Tibial nerve (tissue), 4 donors: ENCODE results near the gene SFT2D3. TPM values are rescaled to one million over a fixed set of nuclear protein-coding genes. Genes with fewer than 3 reads are reported as not detected.
A peak's percentile ranks its signal among the peaks of the same experiment; 100 is the strongest.

ENCODE experiments used
- DNase-seq, 2 donors: peaks; one replicate each; pipeline ENCODE4 v3.0.0-alpha.2; 2019; ENCODE audit warnings: low spot score in 2 of 2
- H3K27ac ChIP-seq, 4 donors: fragments of 200-600 bp; sonication (generic) in 3 of 4; one replicate each; pipeline ENCODE4 v1.5.1; 2017 to 2019; ENCODE audit warnings: mild to moderate bottlenecking in 1 of 4
- H3K27me3 ChIP-seq, 2 donors: fragments of 200-600 bp; sonication (generic) in 1 of 2; one replicate each; pipeline versions ENCODE4 v1.5.1 to v1.6.0; 2017 to 2019
- H3K36me3 ChIP-seq, 3 donors: fragments of 200-600 bp; sonication (generic); one replicate each; pipeline ENCODE4 v1.5.1; 2018 to 2019
- H3K4me1 ChIP-seq, 4 donors: fragments of 200-600 bp; sonication (generic) in 3 of 4; one replicate each; pipeline ENCODE4 v1.5.1; 2017 to 2019
- H3K4me3 ChIP-seq, 4 donors: fragments of 200-600 bp; sonication (generic) in 3 of 4; one replicate each; pipeline ENCODE4 v1.5.1; 2017 to 2019; ENCODE audit warnings: mild to moderate bottlenecking in 1 of 4, moderate library complexity in 1 of 4
- H3K9me3 ChIP-seq, 4 donors: fragments of 200-600 bp; sonication (generic) in 3 of 4; one replicate each; pipeline ENCODE4 v1.5.1; 2017 to 2019
- EP300 ChIP-seq, 2 donors: sonication (generic); formaldehyde crosslinking; IDR thresholded peaks; one replicate each; pipeline ENCODE4 v1.6.1; 2017; ENCODE audit warnings: antibody characterized with exemption in 2 of 2, mild to moderate bottlenecking in 1 of 2
- POLR2A ChIP-seq, 2 donors: fragments of 450-650 bp; IDR thresholded peaks; one replicate each; pipeline ENCODE4 v1.6.1; 2017; ENCODE audit warnings: antibody characterized with exemption in 2 of 2, mild to moderate bottlenecking in 2 of 2, moderate library complexity in 2 of 2
- WGBS, 2 donors: methylation state at CpG; one replicate each; pipeline ENCODE4 v1.1.5; 2018; 5-methylcytosine and 5-hydroxymethylcytosine counted together
- total RNA-seq, 4 donors: library from RNA; depleted of rRNA; stranded (reverse); fragments of >200 nt; gene quantifications; one replicate each; pipeline ENCODE4 v1.1.0, GENCODE V29; 2016
- TF ChIP-seq, protein P1 (sequence below), 5 experiments: fragments of 200-600 bp in 3 of 5; fragments of 450-650 bp in 2 of 5; sonication (generic) in 3 of 5; IDR thresholded peaks; one replicate each; pipeline ENCODE4 v1.5.1; 2016 to 2019; ENCODE audit warnings: antibody characterized with exemption in 5 of 5, mild to moderate bottlenecking in 3 of 5, moderate library complexity in 2 of 5

Gene SFT2D3
- total RNA-seq, 4 donors from 2014 or later = 10.7 to 13.6 (median 12.4) TPM

DNA sequence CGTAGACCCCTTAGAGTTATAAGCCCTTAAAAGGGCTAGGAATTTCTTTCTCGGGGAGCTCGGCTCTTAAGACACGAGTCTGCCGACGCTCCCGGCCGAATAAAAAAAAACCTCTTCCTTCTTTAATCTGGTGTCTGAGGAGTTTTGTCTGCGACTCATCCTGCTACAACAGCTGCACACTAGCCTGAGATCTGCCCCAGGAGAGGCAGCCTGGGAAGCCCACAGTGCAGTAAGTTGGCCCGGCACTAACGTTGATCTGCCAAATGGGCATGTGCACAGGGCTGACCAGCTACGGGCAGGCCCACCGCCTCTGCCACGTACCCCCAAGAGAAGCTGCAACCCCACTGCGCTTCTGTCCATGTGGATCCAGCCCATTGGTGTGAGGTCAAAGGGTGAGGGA lies 17.5 kb upstream of the SFT2D3 start:
- 56 to 62% methylated on average over 15 of the region's 15 CpGs for WGBS, 2 donors
- Histone ChIP-seq H3K9me3 (peaks cover 0 to 3% (median 0%) of the 10 kb centered on the region in 4 donors), H3K4me3 (no peak overlapping the region), H3K4me1 (peaks cover 0 to 22% (median 7%) of the 10 kb centered on the region in 4 donors), H3K27ac (no peak overlapping the region), H3K36me3 (no peaks in the 10 kb centered on the region), H3K27me3 (no peaks in the 10 kb centered on the region)
- no peak for TF ChIP-seq EP300 (IDR thresholded peaks at IDR 0.05)
- no peak for DNase-seq

DNA sequence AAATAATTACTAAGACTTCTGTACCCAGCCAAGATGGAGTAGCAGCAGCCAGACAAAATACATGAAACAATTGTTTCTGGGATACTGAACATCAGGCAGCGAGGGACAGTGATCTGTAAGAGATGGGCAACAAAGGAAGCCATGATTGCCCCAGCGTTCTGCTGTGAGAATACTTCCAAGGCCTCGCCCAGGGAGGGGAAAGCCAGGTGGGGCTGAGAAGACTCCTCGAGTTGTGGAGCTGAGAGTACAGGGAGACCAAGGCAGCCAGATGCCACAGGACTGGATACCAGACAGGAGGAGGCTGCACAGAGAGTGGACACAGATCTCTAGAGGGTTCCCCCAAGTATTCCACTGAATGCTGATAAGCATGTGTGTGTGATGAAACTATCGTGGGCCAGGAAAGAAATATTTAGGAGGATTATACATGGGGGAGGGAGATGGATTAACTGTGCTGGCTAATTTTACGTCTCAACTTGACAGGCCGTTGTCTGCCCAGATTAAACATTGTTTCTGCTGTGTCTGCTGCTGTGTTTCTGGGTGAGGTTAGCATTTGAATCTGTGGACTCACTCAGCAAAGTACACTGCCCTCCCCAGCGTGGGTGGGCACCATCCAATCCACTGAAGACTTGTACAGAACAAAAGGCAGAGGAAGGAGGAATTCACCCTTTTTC lies 15.8 kb upstream of the SFT2D3 start:
- H3K9me3 ChIP-seq = peaks cover 0 to 12% (median 0%) of the 10 kb centered on the region in 4 donors
- peaks cover 0 to 22% (median 7%) of the 10 kb centered on the region in 4 donors for H3K4me1 ChIP-seq
- H3K27me3 ChIP-seq = no peaks in the 10 kb centered on the region
- H3K27ac ChIP-seq = peak overlapping the region in 1 of 4 donors; percentile 66
- TF ChIP-seq, protein P1, sequence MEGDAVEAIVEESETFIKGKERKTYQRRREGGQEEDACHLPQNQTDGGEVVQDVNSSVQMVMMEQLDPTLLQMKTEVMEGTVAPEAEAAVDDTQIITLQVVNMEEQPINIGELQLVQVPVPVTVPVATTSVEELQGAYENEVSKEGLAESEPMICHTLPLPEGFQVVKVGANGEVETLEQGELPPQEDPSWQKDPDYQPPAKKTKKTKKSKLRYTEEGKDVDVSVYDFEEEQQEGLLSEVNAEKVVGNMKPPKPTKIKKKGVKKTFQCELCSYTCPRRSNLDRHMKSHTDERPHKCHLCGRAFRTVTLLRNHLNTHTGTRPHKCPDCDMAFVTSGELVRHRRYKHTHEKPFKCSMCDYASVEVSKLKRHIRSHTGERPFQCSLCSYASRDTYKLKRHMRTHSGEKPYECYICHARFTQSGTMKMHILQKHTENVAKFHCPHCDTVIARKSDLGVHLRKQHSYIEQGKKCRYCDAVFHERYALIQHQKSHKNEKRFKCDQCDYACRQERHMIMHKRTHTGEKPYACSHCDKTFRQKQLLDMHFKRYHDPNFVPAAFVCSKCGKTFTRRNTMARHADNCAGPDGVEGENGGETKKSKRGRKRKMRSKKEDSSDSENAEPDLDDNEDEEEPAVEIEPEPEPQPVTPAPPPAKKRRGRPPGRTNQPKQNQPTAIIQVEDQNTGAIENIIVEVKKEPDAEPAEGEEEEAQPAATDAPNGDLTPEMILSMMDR (IDR thresholded peaks at IDR 0.05) = no peak
- peak in 1 of 2 donors; percentile 29 for TF ChIP-seq EP300 (IDR thresholded peaks at IDR 0.05)
- H3K36me3 ChIP-seq = no peaks in the 10 kb centered on the region
- no peak for DNase-seq
- 69 to 74% methylated on average over 8 of the region's 8 CpGs for WGBS, 2 donors
- H3K4me3 ChIP-seq = no peak overlapping the region

DNA sequence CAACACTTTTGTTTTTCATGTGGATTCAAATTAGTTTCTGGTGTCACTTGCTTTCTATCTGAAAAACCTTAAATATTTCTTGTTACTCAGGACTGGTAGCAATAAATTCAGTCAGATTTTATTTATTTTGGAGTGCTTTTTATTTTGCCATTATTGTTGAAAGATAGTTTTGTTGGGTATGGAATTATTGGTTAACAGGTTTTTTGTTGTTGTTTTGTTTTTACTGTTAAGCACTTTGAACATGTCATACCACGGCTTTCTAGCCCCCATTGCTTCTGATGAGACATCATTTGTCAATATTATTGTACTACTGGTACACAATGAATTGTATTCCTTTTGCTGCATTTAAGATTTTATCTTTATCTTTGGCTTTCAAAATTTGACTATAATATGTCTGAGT lies 12.9 kb upstream of the SFT2D3 start:
- no peak for DNase-seq
- TF ChIP-seq, protein P1 (IDR thresholded peaks at IDR 0.05) = no peak
- no peak for TF ChIP-seq EP300 (IDR thresholded peaks at IDR 0.05)
- no peak for TF ChIP-seq POLR2A (IDR thresholded peaks at IDR 0.05)
- Histone ChIP-seq H3K36me3 (no peaks in the 10 kb centered on the region), H3K9me3 (peaks cover 0 to 25% (median 0%) of the 10 kb centered on the region in 4 donors), H3K4me3 (no peak overlapping the region), H3K27me3 (no peaks in the 10 kb centered on the region), H3K4me1 (peaks cover 0 to under 1% (median 0%) of the 10 kb centered on the region in 4 donors), H3K27ac (no peak overlapping the region)
- 84 to 88% methylated on average over 1 of the region's 1 CpG for WGBS, 2 donors

DNA sequence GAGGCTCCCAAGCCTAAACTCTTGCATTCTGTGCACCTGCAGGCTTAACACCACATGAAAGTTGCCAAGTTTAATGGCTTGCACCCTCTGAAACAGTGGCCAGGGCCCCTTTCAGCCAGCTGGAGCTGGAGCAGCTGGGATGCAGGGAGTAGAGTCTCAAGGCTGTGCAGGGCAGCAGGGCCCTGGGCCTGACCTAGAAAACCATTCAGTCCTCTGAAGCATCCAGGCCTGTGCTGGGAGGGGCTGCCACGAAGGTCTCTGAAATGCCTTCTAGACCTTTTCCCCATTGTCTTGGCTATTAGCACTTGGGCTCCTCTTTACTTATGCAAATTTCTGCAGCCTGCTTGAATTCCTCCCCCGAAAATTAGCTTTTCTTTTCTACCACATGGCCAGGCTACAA lies 10.6 kb upstream of the SFT2D3 start:
- H3K36me3 ChIP-seq = no peaks in the 10 kb centered on the region
- WGBS, 2 donors = 84 to 88% methylated on average over 2 of the region's 2 CpGs
- H3K9me3 ChIP-seq = peaks cover 0 to 25% (median 0%) of the 10 kb centered on the region in 4 donors
- no peak overlapping the region for H3K27ac ChIP-seq
- H3K4me3 ChIP-seq = no peak overlapping the region
- peaks cover 0 to 5% (median 0%) of the 10 kb centered on the region in 4 donors for H3K4me1 ChIP-seq
- TF ChIP-seq, protein P1 (IDR thresholded peaks at IDR 0.05) = no peak
- TF ChIP-seq EP300 (IDR thresholded peaks at IDR 0.05) (no peak), POLR2A (IDR thresholded peaks at IDR 0.05) (no peak)
- no peak for DNase-seq
- H3K27me3 ChIP-seq = no peaks in the 10 kb centered on the region

DNA sequence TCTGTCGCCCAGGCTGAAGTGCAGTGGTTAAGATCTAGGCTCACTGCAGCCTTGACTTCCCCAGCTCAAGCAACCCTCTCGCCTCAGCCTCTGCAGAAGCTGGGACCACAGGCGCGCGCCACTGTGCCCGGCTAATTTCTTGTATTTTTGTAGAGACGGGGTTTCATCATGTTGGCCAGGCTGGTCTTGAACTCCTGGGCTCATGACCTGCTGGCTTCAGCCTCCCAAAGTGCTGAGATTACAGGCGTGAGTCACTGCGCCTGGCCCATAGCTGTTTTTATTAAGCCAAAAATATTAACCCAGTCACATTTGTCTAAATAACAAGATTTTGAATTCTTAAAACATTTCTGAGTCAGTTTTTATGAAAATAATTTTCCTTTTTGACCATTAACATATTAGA lies 6.3 kb upstream of the SFT2D3 start:
- no peak for DNase-seq
- TF ChIP-seq POLR2A (IDR thresholded peaks at IDR 0.05) = no peak
- no peak for TF ChIP-seq EP300 (IDR thresholded peaks at IDR 0.05)
- TF ChIP-seq, protein P1 (IDR thresholded peaks at IDR 0.05) = no peak
- Histone ChIP-seq H3K9me3 (peaks cover 0 to 18% (median 0%) of the 10 kb centered on the region in 4 donors), H3K4me3 (peak overlapping the region in 2 of 4 donors; percentile 41), H3K27ac (peak overlapping the region in 2 of 4 donors; percentile 43 to 58), H3K4me1 (peaks cover 0 to 5% (median 0%) of the 10 kb centered on the region in 4 donors), H3K27me3 (no peaks in the 10 kb centered on the region), H3K36me3 (no peaks in the 10 kb centered on the region)
- WGBS, 2 donors = 81 to 86% methylated on average over 9 of the region's 9 CpGs
